GM12878 (cell line): ENCODE results near the gene SYNGR1. TPM values are rescaled to one million over a fixed set of nuclear protein-coding genes. Genes with fewer than 3 reads are reported as not detected.

Source experiments
- ATAC-seq: fragments of 200-7000 bp; cut with Tn5 transposase; 3 replicates; pipeline ENCODE4 v1.9.1; 2020; ENCODE audit warnings: mild to moderate bottlenecking, moderate library complexity
- BruUV-seq: library from RNA; stranded (reverse); fragments of 400-500 nt; replicated peaks from 2 replicates; lab custom pipeline; 2021; lab: Mats Ljungman, UMichigan
- CTCF ChIA-PET: fragments of 300-600 bp; sonication (Branson Sonifier 250); formaldehyde crosslinking; extraction: SDS; loops from one replicate; lab custom pipeline; 2021; ENCODE audit warnings: inconsistent platforms; lab: Yijun Ruan, JAX
- POLR2A ChIA-PET: fragments of 350-600 bp; formaldehyde crosslinking; extraction: SDS; loops from one replicate; lab custom pipeline; 2021; ENCODE audit warnings: inconsistent platforms; lab: Charles Lee
- RAD21 ChIA-PET: fragments of 300-600 bp; sonication (Branson Sonifier 250); formaldehyde crosslinking; loops from one replicate; lab custom pipeline; 2023; ENCODE audit warnings: antibody characterized with exemption; ENCODE audit not compliant: unreplicated experiment; lab: Charles Lee
- SMC1A ChIA-PET: fragments of 300-600 bp; sonication (Branson Sonifier 250); formaldehyde crosslinking; loops from one replicate; lab custom pipeline; 2023; ENCODE audit not compliant: unreplicated experiment, uncharacterized antibody; lab: Charles Lee
- DNase-seq: peaks from one replicate; pipeline ENCODE4 v3.0.0-alpha.2; 2011; ENCODE audit warnings: low read depth, low spot score
- FAIRE-seq: peaks from 3 replicates; lab custom pipeline; 2011; peaks lifted over from hg19 to GRCh38; lab: Jason Lieb, UNC
- H2AFZ ChIP-seq: 2 replicates; pipeline ENCODE4 v1.6.0; 2011; ENCODE audit warnings: low read depth, low read length, control low read depth; ENCODE audit not compliant: control insufficient read depth
- H3K27ac ChIP-seq: 2 replicates; pipeline ENCODE4 v1.5.1; 2011; ENCODE audit warnings: control low read depth; ENCODE audit not compliant: control insufficient read depth, insufficient read depth
- H3K27me3 ChIP-seq, 2 experiments: replicated peaks in 1 of 2; 2 replicates each; pipeline versions ENCODE4 v1.6.0 to v1.6.1; 2011; ENCODE audit warnings: low read length in 1 of 2; ENCODE audit not compliant: control insufficient read depth in 2 of 2, insufficient read depth in 2 of 2
- H3K36me3 ChIP-seq, 2 experiments: 2 replicates each; pipeline ENCODE4 v1.5.1; 2011; ENCODE audit warnings: low read length in 1 of 2; ENCODE audit not compliant: control insufficient read depth in 2 of 2, insufficient read depth in 2 of 2
- H3K4me1 ChIP-seq: 2 replicates; pipeline ENCODE4 v1.6.1; 2011; ENCODE audit warnings: mild to moderate bottlenecking, low read length, moderate library complexity, mixed read lengths; ENCODE audit not compliant: control insufficient read depth, insufficient read depth
- H3K4me2 ChIP-seq: 2 replicates; pipeline ENCODE4 v1.6.0; 2011; ENCODE audit warnings: control low read depth; ENCODE audit not compliant: control insufficient read depth, insufficient read depth
- H3K4me3 ChIP-seq: fragments of 200-600 bp; sonication (generic); 2 replicates; pipeline ENCODE4 v1.5.1; 2016
- H3K79me2 ChIP-seq: 2 replicates; pipeline ENCODE4 v1.6.0; 2011; ENCODE audit warnings: low read length; ENCODE audit not compliant: control insufficient read depth, insufficient read depth
- H3K9ac ChIP-seq: 2 replicates; pipeline ENCODE4 v1.8.0; 2011; ENCODE audit warnings: low read length, control low read depth, mixed read lengths; ENCODE audit not compliant: control insufficient read depth, insufficient read depth
- H3K9me3 ChIP-seq: replicated peaks from 3 replicates; pipeline ENCODE4 v1.5.1; 2011; ENCODE audit warnings: mild to moderate bottlenecking, low read length; ENCODE audit not compliant: control insufficient read depth, insufficient read depth
- H4K20me1 ChIP-seq: 2 replicates; pipeline ENCODE4 v1.6.0; 2011; ENCODE audit not compliant: control insufficient read depth, insufficient read depth
- BACH1 ChIP-seq: fragments of 450-650 bp; IDR thresholded peaks from 2 replicates; pipeline ENCODE4 v1.6.1; 2017; ENCODE audit warnings: mild to moderate bottlenecking, borderline replicate concordance
- CHD4 ChIP-seq: fragments of 200-600 bp; sonication (generic); IDR thresholded peaks from 2 replicates; pipeline ENCODE4 v1.6.1; 2016; ENCODE audit warnings: mild to moderate bottlenecking
- CREB1 ChIP-seq: IDR thresholded peaks from 2 replicates; pipeline ENCODE4 v1.6.1; 2012; ENCODE audit warnings: low read depth, mild to moderate bottlenecking, inconsistent platforms
- HDGF ChIP-seq: fragments of 450-650 bp; IDR thresholded peaks from 2 replicates; pipeline ENCODE4 v1.6.1; 2016; ENCODE audit warnings: antibody characterized with exemption
- LARP7 ChIP-seq: fragments of 450-650 bp; IDR thresholded peaks from 2 replicates; pipeline ENCODE4 v1.6.1; 2017; ENCODE audit warnings: mild to moderate bottlenecking
- NR2C2 ChIP-seq: IDR thresholded peaks from 2 replicates; pipeline ENCODE4 v1.6.1; 2011; ENCODE audit warnings: borderline replicate concordance, low read depth; ENCODE audit not compliant: control insufficient read depth, insufficient read length
- POLR2AphosphoS5 ChIP-seq: IDR thresholded peaks from 2 replicates; pipeline ENCODE4 v1.6.1; 2011; ENCODE audit warnings: mild to moderate bottlenecking, low read length, inconsistent platforms
- YY1 ChIP-seq: IDR thresholded peaks from 2 replicates; pipeline ENCODE4 v1.6.1; 2011; ENCODE audit warnings: low read depth, mild to moderate bottlenecking, low read length
- ZBTB40 ChIP-seq: fragments of 450-650 bp; IDR thresholded peaks from 2 replicates; pipeline ENCODE4 v1.6.1; 2016; ENCODE audit warnings: mild to moderate bottlenecking, moderate library complexity, borderline replicate concordance
- ZNF207 ChIP-seq: fragments of 450-650 bp; IDR thresholded peaks from 2 replicates; pipeline ENCODE4 v1.6.1; 2014; ENCODE audit warnings: antibody characterized with exemption, mild to moderate bottlenecking, borderline replicate concordance
- ZNF622 ChIP-seq: fragments of 450-650 bp; IDR thresholded peaks from 2 replicates; pipeline ENCODE4 v1.6.1; 2017; ENCODE audit warnings: mild to moderate bottlenecking, inconsistent platforms
- WGBS: methylation state at CpG from one replicate; pipeline ENCODE4 v1.1.6; 2016; ENCODE audit warnings: low lambda C conversion rate; ENCODE audit not compliant: insufficient replicate concordance, insufficient coverage; ENCODE audit errors: missing lambda C conversion rate; 5-methylcytosine and 5-hydroxymethylcytosine counted together
- in situ Hi-C: fragments of 300-500 bp; cut with MboI; formaldehyde crosslinking; loops from 9 replicates; pipeline ENCODE4 v1.14.3; 2018; ENCODE audit warnings: mixed read lengths
- intact Hi-C: fragments of 100-400 bp; cut with micrococcal nuclease; formaldehyde crosslinking; loops from one replicate; pipeline ENCODE4 v1.14.2; 2022; ENCODE audit not compliant: unreplicated experiment
- polyA plus RNA-seq, 11 experiments: library from polyadenylated mRNA; depleted of rRNA in 4 of 11; unstranded in 6 of 11; stranded (reverse) in 5 of 11; fragments of >200 nt; fragmentation: Nextera tagmentation in 4 of 11; fragmentation: Illumina TruSeq in 1 of 11; extraction: Ambion mirVana in 4 of 11; extraction: Trizol in 1 of 11; gene quantifications; 1 replicate in 1 of 11; 2 replicates in 10 of 11; pipeline versions ENCODE4 v1.2.1 to v1.2.3, GENCODE V29; 2011 to 2016; ENCODE audit warnings: inconsistent platforms in 2 of 11, missing spikeins in 2 of 11, low read depth in 1 of 11
- total RNA-seq, 4 experiments: library from RNA; depleted of rRNA in 3 of 4; stranded (reverse); fragments of >200 nt in 3 of 4; fragmentation: Illumina TruSeq in 1 of 4; extraction: Trizol in 1 of 4; gene quantifications; 2 replicates each; pipeline versions ENCODE4 v1.2.1 to v1.2.3, GENCODE V29; 2013 to 2021
- TF ChIP-seq, protein P1 (sequence below): IDR thresholded peaks from 2 replicates; pipeline ENCODE4 v1.6.1; 2011; ENCODE audit warnings: low read depth, mild to moderate bottlenecking, low read length, moderate library complexity, borderline replicate concordance; ENCODE audit errors: extremely low read depth
- TF ChIP-seq, protein P2 (sequence below): fragments of 450-650 bp; IDR thresholded peaks from 2 replicates; pipeline ENCODE4 v1.6.1; 2017; ENCODE audit warnings: mild to moderate bottlenecking, moderate library complexity
- TF ChIP-seq, protein P3 (sequence below): IDR thresholded peaks from 2 replicates; pipeline ENCODE4 v1.6.1; 2011; ENCODE audit warnings: borderline replicate concordance, low read depth, mild to moderate bottlenecking, moderate library complexity, mixed read lengths, low read length; ENCODE audit not compliant: insufficient read depth; ENCODE audit errors: extremely low read length

The SYNGR1 gene
- total and polyA plus RNA-seq, 10 of the 15 experiments (the other 5 are each of a cell fraction or from before 2014, with no cell fraction given), result 0.87 to 9.2 (median 3.5) TPM

DNA sequence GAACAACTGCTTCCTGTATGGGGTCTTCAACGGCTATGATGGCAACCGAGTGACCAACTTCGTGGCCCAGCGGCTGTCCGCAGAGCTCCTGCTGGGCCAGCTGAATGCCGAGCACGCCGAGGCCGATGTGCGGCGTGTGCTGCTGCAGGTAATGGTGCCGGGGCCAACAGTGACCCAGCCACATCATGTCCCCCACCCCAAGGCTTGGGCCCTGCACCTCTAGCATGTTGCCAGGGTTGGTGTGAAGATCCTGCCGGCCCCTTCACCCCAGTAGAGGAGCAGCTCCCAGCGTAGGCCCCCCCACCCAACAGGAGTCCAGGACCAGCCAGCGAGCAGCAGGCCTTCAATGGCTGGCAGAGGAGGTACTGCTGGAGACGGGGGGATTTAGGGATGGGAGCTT lies 65.7 kb downstream of the SYNGR1 start:
- Histone ChIP-seq H3K4me1 (peaks cover 4% of the 10 kb centered on the region; the same call in 1 of the 2 replicates), H3K9me3 (no peaks in the 10 kb centered on the region), H3K4me2 (no peak overlapping the region), H4K20me1 (no peaks in the 10 kb centered on the region), H3K4me3 (no peak overlapping the region), H3K27me3 (no peaks in the 10 kb centered on the region), H3K27ac (no peak overlapping the region), H3K79me2 (no peaks in the 10 kb centered on the region; the same call in 1 of the 2 replicates), H3K9ac (no peak overlapping the region), H3K36me3 (peaks cover 4 to 8% of the 10 kb centered on the region in 2 experiments; a peak in 3 of 4 replicates), H2AFZ (no peak overlapping the region)
- in situ Hi-C loops (no loop called here), intact Hi-C loops (no loop called here)
- FAIRE-seq (no peak), DNase-seq (no peak), ATAC-seq (no peak)
- no TSS peak for BruUV-seq
- ChIA-PET RAD21 (no interaction called here), CTCF (interaction anchor here (0.9 kb wide), 1 partner anchor 22 kb away, joined by 4 read pairs; no protein-coding TSS in a partner anchor), POLR2A (interaction anchor here (0.6 kb wide), 1 partner anchor 1070 kb away, joined by 4 read pairs; no protein-coding TSS in a partner anchor), SMC1A (no interaction called here)
- WGBS, result 93% methylated on average over 16 of the region's 16 CpGs
- TF ChIP-seq NR2C2, result no peak
- TF ChIP-seq CREB1, result no peak
- TF ChIP-seq HDGF, result no peak
- no peak for TF ChIP-seq LARP7
- no peak for TF ChIP-seq ZNF622
- no peak for TF ChIP-seq CHD4
- no peak for TF ChIP-seq ZBTB40
- TF ChIP-seq, protein P1, sequence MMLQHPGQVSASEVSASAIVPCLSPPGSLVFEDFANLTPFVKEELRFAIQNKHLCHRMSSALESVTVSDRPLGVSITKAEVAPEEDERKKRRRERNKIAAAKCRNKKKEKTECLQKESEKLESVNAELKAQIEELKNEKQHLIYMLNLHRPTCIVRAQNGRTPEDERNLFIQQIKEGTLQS, result no peak
- no peak for TF ChIP-seq POLR2AphosphoS5
- TF ChIP-seq ZNF207, result no peak
- TF ChIP-seq, protein P2, sequence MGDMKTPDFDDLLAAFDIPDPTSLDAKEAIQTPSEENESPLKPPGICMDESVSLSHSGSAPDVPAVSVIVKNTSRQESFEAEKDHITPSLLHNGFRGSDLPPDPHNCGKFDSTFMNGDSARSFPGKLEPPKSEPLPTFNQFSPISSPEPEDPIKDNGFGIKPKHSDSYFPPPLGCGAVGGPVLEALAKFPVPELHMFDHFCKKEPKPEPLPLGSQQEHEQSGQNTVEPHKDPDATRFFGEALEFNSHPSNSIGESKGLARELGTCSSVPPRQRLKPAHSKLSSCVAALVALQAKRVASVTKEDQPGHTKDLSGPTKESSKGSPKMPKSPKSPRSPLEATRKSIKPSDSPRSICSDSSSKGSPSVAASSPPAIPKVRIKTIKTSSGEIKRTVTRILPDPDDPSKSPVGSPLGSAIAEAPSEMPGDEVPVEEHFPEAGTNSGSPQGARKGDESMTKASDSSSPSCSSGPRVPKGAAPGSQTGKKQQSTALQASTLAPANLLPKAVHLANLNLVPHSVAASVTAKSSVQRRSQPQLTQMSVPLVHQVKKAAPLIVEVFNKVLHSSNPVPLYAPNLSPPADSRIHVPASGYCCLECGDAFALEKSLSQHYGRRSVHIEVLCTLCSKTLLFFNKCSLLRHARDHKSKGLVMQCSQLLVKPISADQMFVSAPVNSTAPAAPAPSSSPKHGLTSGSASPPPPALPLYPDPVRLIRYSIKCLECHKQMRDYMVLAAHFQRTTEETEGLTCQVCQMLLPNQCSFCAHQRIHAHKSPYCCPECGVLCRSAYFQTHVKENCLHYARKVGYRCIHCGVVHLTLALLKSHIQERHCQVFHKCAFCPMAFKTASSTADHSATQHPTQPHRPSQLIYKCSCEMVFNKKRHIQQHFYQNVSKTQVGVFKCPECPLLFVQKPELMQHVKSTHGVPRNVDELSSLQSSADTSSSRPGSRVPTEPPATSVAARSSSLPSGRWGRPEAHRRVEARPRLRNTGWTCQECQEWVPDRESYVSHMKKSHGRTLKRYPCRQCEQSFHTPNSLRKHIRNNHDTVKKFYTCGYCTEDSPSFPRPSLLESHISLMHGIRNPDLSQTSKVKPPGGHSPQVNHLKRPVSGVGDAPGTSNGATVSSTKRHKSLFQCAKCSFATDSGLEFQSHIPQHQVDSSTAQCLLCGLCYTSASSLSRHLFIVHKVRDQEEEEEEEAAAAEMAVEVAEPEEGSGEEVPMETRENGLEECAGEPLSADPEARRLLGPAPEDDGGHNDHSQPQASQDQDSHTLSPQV, result no peak
- TF ChIP-seq, protein P3, sequence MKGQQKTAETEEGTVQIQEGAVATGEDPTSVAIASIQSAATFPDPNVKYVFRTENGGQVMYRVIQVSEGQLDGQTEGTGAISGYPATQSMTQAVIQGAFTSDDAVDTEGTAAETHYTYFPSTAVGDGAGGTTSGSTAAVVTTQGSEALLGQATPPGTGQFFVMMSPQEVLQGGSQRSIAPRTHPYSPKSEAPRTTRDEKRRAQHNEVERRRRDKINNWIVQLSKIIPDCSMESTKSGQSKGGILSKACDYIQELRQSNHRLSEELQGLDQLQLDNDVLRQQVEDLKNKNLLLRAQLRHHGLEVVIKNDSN, result no peak
- no peak for TF ChIP-seq BACH1
- no peak for TF ChIP-seq YY1
